Activated T-helper 17 cell treated with anti-CD3 and anti-CD28 coated beads, Interleukin-2, amount 50 U/mL, for 72 hours (primary cell): ENCODE measurements around the gene CD40LG. TPM values are rescaled to one million over a fixed set of nuclear protein-coding genes. Genes with fewer than 3 reads are reported as not detected.

Experiments
- ATAC-seq: fragments of 150-1000 bp; cut with Tn5 transposase; replicated peaks from 2 replicates; pipeline ENCODE4 v1.10.0; 2021; ENCODE audit warnings: mild to moderate bottlenecking, moderate library complexity
- H3K27ac Mint-ChIP-seq: one replicate; pipeline ENCODE4 v1.8.0; 2022; ENCODE audit warnings: mixed read lengths
- H3K27me3 Mint-ChIP-seq: one replicate; pipeline ENCODE4 v1.8.0; 2022; ENCODE audit warnings: mixed read lengths
- H3K36me3 Mint-ChIP-seq: one replicate; pipeline ENCODE4 v1.8.0; 2022; ENCODE audit warnings: low read depth, mild to moderate bottlenecking, mixed read lengths
- H3K4me1 Mint-ChIP-seq: one replicate; pipeline ENCODE4 v1.8.0; 2022; ENCODE audit warnings: mixed read lengths
- H3K4me3 Mint-ChIP-seq: one replicate; pipeline ENCODE4 v1.8.0; 2022; ENCODE audit warnings: mild to moderate bottlenecking, mixed read lengths
- H3K9me3 Mint-ChIP-seq: one replicate; pipeline ENCODE4 v1.8.0; 2022; ENCODE audit warnings: mixed read lengths
- total RNA-seq, 2 donors: library from RNA; stranded (reverse); gene quantifications; one replicate each; pipeline ENCODE4 v1.2.3, GENCODE V29; 2022

The CD40LG gene
- 100 to 1,000 TPM in 1 of 2 donors, 10 to 100 TPM in 1; 87.0 to 110 TPM for total RNA-seq

DNA sequence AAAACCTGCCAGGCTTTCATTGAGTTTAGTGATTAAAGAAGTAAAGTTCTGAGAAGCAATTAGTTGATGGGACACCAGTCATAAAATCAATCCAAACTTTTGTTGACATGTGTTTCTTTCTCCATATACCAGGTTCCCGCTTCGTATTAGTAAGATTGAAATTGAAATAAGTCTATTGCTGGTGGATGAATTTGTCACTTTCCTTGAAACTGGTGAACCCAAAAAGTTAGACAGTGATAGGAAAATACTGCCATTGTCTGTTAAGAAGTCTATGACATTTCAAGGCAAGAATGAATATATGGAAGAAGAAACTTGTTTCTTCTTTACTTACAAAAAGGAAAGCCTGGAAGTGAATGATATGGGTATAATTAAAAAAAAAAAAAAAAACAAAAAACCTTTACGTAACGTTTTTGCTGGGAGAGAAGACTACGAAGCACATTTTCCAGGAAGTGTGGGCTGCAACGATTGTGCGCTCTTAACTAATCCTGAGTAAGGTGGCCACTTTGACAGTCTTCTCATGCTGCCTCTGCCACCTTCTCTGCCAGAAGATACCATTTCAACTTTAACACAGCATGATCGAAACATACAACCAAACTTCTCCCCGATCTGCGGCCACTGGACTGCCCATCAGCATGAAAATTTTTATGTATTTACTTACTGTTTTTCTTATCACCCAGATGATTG lies at the start of gene CD40LG:
CD40LG (plus strand) TSS at position 482 of the 684 bp plus-strand sequence; CDS start at position 573, 91 bp downstream.
- Mint-ChIP-seq H3K27me3 (no peaks in the 10 kb centered on the region), H3K27ac (peak within 1 kb of the TSS; percentile 74), H3K4me1 (peaks cover 25% of the 10 kb centered on the region), H3K4me3 (peak within 1 kb of the TSS; percentile 95), H3K9me3 (no peaks in the 10 kb centered on the region), H3K36me3 (peaks cover 54% of the 10 kb centered on the region)
- ATAC-seq: peak; percentile 54

DNA sequence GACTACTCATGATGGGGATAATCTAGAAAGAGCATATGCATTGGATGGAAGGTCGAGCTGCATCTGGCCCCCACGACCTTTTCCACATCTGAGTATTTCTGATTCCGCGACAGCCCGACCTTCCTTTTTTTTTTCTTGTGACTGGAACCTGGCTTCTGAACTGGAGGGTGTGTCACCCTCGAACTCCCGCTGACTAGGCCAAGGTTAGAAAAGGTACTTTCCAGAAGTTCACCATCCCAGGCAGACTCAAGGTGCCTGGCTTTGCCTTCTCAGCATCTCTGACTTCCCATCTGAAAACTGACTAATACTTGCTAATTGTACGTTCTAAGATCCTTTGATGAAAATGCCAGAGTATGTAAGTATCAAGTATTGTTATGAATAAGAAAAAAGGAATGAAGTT lies 49.3 kb upstream of the CD40LG start:
- peak overlapping the region; percentile 73 for H3K4me3 Mint-ChIP-seq
- H3K27ac Mint-ChIP-seq: peak overlapping the region; percentile 90
- no peaks in the 10 kb centered on the region for H3K27me3 Mint-ChIP-seq
- H3K4me1 Mint-ChIP-seq: peaks cover 48% of the 10 kb centered on the region
- peak; percentile 87 for ATAC-seq
- H3K36me3 Mint-ChIP-seq: peaks cover 6% of the 10 kb centered on the region
- no peaks in the 10 kb centered on the region for H3K9me3 Mint-ChIP-seq

DNA sequence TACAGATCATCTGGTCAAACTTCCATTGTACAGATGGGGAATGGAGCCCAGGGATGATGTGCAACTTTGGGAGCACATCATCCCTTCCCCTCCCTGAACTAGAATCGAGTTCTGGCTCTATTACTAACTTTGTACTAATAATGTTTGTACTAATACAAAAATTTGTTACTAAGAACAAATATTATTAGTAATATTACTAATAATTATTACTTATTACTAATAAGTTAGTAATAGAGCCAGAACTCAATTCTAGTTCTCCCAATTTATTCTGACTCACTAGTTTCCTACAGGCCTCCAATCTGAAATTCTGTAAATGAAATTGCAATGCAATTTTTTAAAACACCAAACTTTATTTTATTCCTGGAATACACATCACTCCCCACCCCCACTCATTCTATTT lies 47.9 kb upstream of the CD40LG start:
- no peaks in the 10 kb centered on the region for H3K9me3 Mint-ChIP-seq
- no peaks in the 10 kb centered on the region for H3K27me3 Mint-ChIP-seq
- peaks cover 39% of the 10 kb centered on the region for H3K4me1 Mint-ChIP-seq
- ATAC-seq: no peak
- no peak overlapping the region for H3K27ac Mint-ChIP-seq
- H3K36me3 Mint-ChIP-seq: peaks cover 6% of the 10 kb centered on the region
- no peak overlapping the region for H3K4me3 Mint-ChIP-seq

DNA sequence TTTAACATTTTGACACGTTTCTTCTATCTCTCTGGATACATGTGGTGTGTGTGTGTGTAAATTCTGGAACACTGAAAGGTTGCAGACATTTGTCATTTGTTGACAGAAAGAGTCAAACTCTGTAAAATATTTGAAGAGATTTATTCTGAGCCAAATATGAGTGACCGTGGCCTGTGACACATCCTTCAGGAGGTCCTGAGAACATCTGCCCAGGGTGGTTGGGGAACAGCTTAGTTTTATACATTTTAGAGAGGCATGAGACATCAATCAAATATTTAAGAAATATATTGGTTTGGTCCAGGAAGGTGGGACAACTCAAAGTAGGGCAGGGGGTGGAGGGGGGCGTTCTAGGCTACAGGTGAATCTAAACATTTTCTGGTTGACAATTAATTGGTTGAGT lies 40.7 kb upstream of the CD40LG start:
- peak overlapping the region; percentile 36 for H3K27ac Mint-ChIP-seq
- H3K9me3 Mint-ChIP-seq: no peaks in the 10 kb centered on the region
- H3K4me1 Mint-ChIP-seq: peaks cover 18% of the 10 kb centered on the region
- H3K4me3 Mint-ChIP-seq: peak overlapping the region; percentile 73
- ATAC-seq: no peak
- H3K36me3 Mint-ChIP-seq: no peaks in the 10 kb centered on the region
- H3K27me3 Mint-ChIP-seq: no peaks in the 10 kb centered on the region

DNA sequence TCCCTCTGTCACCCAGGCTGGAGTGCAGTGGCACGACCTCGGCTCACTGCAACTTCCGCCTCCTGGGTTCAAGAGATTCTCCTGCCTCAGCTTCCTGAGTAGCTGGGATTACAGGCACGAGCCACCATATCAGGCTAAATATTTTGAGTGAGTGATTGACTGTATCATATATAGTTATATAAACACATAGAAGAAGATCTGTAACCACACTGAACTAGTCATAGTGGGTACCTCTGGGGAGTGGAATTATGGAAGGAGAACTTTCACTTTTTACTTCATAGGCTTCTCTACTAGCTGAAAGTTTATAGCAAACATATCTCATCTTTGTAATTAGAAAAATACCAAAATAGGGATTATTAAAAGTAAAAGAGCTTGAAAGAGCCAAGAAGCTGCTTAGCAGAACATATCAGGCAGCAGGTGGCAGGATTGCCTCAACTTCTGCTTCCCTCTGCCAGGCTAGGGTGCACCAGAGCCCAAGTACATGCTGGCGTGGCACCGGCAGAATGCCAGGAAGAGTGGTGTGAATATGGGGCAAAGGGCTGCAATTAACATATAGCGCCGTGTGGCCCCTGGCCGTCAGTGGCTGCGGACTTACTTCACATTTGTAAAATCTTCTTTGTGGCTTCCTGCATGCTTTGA lies 39.5 kb upstream of the CD40LG start:
- H3K9me3 Mint-ChIP-seq: no peaks in the 10 kb centered on the region
- ATAC-seq: peak; percentile 84
- H3K27ac Mint-ChIP-seq: peak overlapping the region; percentile 84
- no peaks in the 10 kb centered on the region for H3K27me3 Mint-ChIP-seq
- H3K36me3 Mint-ChIP-seq: no peaks in the 10 kb centered on the region
- H3K4me3 Mint-ChIP-seq: peak overlapping the region; percentile 73
- peaks cover 15% of the 10 kb centered on the region for H3K4me1 Mint-ChIP-seq

DNA sequence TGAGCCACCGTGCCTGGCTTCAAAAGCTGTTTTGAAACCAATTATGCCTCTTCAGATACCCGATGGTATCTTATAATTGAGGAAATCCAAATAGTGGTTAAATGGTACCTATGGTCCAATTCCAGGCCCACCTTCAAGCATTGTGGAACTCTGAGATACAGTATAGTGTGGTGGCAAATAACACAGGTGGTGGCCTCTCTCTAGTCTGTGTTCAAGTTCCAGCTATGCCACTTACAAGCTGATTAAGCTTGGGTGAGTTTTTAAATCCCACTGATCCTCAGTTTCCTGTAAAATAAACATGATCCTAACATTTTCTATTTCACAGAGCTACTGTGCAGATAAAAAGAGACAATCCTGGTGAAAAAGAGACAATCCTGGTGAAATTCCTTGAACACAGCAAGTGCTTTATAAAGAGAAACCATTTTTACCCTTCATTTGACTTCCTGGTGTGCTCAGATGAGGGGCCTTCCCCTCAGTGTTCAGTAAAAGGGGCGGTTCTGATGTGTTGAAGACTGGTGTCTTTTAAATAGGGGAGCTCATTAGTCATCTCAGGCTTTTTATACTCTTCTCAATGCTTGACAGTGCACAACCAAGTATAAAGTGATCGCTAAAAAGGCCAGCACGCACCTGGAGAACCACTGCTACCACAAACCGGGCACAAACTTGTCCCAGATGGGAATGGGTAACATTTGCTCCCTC lies 30.8 kb upstream of the CD40LG start:
- H3K4me3 Mint-ChIP-seq: peak overlapping the region; percentile 75
- H3K27me3 Mint-ChIP-seq: no peaks in the 10 kb centered on the region
- peak overlapping the region; percentile 94 for H3K27ac Mint-ChIP-seq
- H3K9me3 Mint-ChIP-seq: no peaks in the 10 kb centered on the region
- ATAC-seq: peak; percentile 71
- no peaks in the 10 kb centered on the region for H3K36me3 Mint-ChIP-seq
- H3K4me1 Mint-ChIP-seq: peaks cover 23% of the 10 kb centered on the region

DNA sequence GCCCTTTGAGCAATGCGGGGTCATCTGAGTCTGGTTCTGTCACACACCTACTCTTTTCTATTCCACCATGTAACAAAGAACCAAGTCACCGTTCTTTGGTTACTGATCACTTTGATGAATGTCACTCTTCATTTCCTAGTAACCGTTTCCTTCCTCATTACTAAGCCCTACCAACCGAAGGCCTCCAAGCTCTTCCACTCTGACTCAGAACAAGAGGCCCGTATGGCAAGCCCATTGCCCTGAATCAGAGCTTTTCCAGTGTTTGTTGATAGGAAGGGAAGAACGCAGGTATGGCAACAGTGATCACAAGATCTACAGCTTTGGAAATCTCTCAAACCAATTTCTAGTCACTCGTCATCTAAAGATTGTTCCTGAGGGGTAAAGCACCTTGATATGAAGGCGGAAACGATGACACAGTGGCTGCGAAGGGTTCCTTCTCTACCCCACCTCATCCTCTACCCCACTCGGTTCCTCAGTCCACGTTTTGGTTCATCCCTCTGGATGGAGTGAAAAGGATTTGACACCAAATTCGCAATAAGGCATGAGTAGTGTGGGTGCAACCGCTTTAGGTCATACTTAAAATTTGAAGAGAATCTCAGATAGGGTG lies 28.0 kb upstream of the CD40LG start:
- peak overlapping the region; percentile 94 for H3K27ac Mint-ChIP-seq
- peaks cover 42% of the 10 kb centered on the region for H3K4me1 Mint-ChIP-seq
- no peaks in the 10 kb centered on the region for H3K36me3 Mint-ChIP-seq
- no peaks in the 10 kb centered on the region for H3K27me3 Mint-ChIP-seq
- peak; percentile 82 for ATAC-seq
- no peaks in the 10 kb centered on the region for H3K9me3 Mint-ChIP-seq
- H3K4me3 Mint-ChIP-seq: peak overlapping the region; percentile 75

DNA sequence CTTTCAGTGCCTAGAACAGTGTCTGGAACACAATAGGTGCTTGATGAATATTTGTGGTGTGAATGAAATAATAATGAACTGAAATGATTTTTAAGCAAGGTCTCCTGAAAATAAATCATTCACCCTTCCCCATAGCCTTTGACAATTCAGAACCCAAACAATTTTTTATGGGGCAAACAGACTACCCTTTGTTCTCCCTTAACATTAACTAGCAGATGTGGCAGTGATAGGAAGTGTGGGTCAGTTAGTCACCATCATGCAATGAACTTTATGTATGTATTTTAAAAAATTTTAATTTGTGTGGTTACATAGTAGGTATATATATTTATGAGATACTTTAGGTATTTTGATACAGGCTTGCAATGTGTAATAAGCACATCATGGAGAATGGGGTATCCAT lies 27.2 kb upstream of the CD40LG start:
- Mint-ChIP-seq H3K4me3 (peak overlapping the region; percentile 75), H3K27ac (peak overlapping the region; percentile 94), H3K9me3 (no peaks in the 10 kb centered on the region), H3K4me1 (peaks cover 42% of the 10 kb centered on the region), H3K27me3 (no peaks in the 10 kb centered on the region), H3K36me3 (no peaks in the 10 kb centered on the region)
- ATAC-seq: no peak

DNA sequence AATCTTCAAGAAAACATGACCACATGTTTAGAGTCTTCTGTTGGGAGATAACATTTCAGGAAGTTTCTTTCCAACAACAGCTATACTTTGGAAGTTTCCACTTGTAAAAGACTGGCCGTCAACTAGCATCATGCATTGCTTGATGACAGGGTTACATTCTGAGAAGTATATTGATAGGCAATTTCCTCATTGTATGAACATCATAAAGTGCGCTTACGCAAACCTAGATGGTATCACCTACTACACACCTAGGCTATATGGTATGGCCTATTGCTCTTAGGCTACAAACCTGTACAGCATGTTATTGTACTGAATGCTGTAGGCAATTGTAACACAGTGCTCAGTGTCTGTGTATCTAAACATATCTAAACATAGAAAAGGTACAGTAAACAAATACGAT lies 25.4 kb upstream of the CD40LG start:
- Mint-ChIP-seq H3K27ac (peak overlapping the region; percentile 93), H3K27me3 (no peaks in the 10 kb centered on the region), H3K4me1 (peaks cover 51% of the 10 kb centered on the region), H3K36me3 (peaks cover 7% of the 10 kb centered on the region), H3K9me3 (no peaks in the 10 kb centered on the region), H3K4me3 (no peak overlapping the region)
- no peak for ATAC-seq

DNA sequence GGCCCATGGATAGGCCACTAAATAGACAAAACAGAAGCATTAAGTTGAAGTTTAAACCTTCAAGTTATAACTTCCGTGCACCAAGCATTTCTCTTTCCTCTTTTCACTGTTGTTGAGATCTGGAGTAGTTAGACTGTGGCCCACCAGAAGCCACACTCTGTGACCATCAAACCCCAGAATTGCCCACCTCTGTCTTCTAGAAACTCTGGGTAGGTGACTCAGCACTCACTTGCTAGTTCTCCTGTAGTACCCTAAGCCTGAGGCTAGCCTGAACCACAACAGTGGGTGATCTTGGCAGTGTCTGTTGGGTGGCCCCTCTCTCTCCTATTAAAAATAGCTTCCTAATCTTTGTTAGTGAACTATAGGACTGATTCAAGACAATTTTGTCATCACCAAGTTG lies 24.6 kb upstream of the CD40LG start:
- peak overlapping the region; percentile 93 for H3K27ac Mint-ChIP-seq
- peaks cover 7% of the 10 kb centered on the region for H3K36me3 Mint-ChIP-seq
- H3K4me1 Mint-ChIP-seq: peaks cover 57% of the 10 kb centered on the region
- no peaks in the 10 kb centered on the region for H3K27me3 Mint-ChIP-seq
- H3K9me3 Mint-ChIP-seq: no peaks in the 10 kb centered on the region
- ATAC-seq: no peak
- H3K4me3 Mint-ChIP-seq: peak overlapping the region; percentile 63

DNA sequence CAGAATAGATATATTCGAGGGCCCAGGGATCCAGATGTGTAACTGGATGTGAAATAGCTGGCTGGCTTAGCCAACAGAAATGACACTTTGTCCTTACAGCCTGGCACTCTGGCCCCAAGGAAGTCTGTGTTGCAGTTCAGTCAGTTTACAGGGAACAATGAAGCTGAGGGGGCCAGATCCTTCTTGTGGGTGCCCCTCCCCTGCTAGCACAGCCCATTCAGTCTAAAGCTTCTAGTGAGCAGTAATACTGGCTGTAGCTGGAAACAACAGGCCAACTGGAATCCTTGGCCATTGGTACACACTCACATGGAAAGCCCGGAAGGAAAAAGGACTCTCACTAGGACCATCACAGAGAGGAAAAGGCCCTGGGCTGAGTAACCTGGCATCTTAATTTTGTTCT lies 22.7 kb upstream of the CD40LG start:
- peak overlapping the region; percentile 93 for H3K27ac Mint-ChIP-seq
- H3K4me1 Mint-ChIP-seq: peaks cover 56% of the 10 kb centered on the region

DNA sequence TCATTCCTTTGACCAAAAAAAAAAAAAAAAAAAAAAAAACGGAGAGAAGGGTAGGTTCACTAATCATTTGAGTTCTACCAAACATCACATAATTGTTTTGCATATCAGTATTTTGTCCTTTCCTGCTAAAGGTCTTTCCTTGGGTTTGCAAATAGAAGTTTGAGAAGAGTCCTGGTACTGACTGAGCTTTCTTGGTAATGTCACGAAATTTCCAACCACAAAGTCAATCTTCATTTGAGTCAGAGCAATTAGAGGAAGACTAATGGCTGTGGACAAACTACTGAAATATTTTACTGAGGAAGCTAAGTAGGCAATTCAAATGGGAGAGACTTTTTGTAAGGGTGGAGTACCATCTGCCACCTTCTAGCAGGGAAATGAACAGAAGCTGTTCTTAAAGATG lies 21.7 kb upstream of the CD40LG start:
- Mint-ChIP-seq H3K4me3 (peak overlapping the region; percentile 63), H3K9me3 (no peaks in the 10 kb centered on the region), H3K4me1 (peaks cover 53% of the 10 kb centered on the region), H3K27me3 (no peaks in the 10 kb centered on the region), H3K27ac (peak overlapping the region; percentile 93), H3K36me3 (peaks cover 7% of the 10 kb centered on the region)
- ATAC-seq: peak; percentile 54

More for the DNA sequence above, 22.7 kb upstream of the CD40LG start:
- peaks cover 7% of the 10 kb centered on the region for H3K36me3 Mint-ChIP-seq
- H3K4me3 Mint-ChIP-seq: peak overlapping the region; percentile 63
- H3K27me3 Mint-ChIP-seq: no peaks in the 10 kb centered on the region
- no peak for ATAC-seq
- H3K9me3 Mint-ChIP-seq: no peaks in the 10 kb centered on the region

DNA sequence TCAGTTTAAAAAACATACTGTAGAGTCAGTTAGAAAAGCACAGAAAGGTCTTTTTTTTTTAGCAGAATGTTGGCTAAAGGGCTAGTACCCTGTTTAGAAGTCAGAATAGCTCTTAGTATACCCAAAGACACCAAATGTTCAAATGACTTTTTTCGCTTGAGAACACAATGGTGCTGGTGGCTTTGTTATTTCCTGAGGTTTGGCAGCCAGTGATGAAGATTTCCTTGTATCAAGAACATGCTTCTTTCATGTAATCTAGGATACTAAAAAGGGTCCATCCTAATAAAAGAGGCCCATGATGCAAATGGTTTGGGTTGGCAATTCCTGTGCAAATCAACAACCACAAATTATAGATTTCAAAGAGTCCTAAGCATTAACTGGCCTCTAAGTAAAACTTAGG lies 21.1 kb upstream of the CD40LG start:
- peak; percentile 23 for ATAC-seq
- Mint-ChIP-seq H3K4me3 (peak overlapping the region; percentile 63), H3K36me3 (peaks cover 7% of the 10 kb centered on the region), H3K27ac (peak overlapping the region; percentile 93), H3K9me3 (no peaks in the 10 kb centered on the region), H3K4me1 (peaks cover 50% of the 10 kb centered on the region), H3K27me3 (no peaks in the 10 kb centered on the region)

DNA sequence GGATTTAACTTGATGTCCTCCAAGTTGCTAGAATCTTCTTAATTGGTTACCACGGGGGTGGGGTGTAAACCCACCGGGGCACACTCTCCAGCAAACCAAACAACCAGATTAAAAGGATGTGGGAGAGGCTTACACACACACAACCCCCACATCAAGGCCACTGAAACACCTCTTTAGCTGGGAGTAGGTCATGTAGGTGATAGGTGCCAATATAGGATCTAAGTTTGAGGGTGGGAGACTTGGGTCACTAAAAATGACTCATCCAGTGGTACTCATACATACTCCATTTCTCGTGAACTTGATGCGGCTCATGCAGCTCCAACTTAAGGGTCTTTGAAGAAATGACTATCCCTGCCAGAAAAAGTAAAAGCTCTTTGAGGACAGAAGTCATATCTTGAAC lies 20.5 kb upstream of the CD40LG start:
- peak; percentile 81 for ATAC-seq
- peaks cover 7% of the 10 kb centered on the region for H3K36me3 Mint-ChIP-seq
- peaks cover 53% of the 10 kb centered on the region for H3K4me1 Mint-ChIP-seq
- H3K27ac Mint-ChIP-seq: peak overlapping the region; percentile 93
- H3K9me3 Mint-ChIP-seq: no peaks in the 10 kb centered on the region
- H3K27me3 Mint-ChIP-seq: no peaks in the 10 kb centered on the region
- H3K4me3 Mint-ChIP-seq: peak overlapping the region; percentile 63
